DMS53 (cell line): ENCODE results near the gene ZNF10.

ENCODE experiments used
- DNase-seq: peaks from one replicate; lab custom pipeline; 2025; lab: John Stamatoyannopoulos, UW

Gene ZNF10

DNA sequence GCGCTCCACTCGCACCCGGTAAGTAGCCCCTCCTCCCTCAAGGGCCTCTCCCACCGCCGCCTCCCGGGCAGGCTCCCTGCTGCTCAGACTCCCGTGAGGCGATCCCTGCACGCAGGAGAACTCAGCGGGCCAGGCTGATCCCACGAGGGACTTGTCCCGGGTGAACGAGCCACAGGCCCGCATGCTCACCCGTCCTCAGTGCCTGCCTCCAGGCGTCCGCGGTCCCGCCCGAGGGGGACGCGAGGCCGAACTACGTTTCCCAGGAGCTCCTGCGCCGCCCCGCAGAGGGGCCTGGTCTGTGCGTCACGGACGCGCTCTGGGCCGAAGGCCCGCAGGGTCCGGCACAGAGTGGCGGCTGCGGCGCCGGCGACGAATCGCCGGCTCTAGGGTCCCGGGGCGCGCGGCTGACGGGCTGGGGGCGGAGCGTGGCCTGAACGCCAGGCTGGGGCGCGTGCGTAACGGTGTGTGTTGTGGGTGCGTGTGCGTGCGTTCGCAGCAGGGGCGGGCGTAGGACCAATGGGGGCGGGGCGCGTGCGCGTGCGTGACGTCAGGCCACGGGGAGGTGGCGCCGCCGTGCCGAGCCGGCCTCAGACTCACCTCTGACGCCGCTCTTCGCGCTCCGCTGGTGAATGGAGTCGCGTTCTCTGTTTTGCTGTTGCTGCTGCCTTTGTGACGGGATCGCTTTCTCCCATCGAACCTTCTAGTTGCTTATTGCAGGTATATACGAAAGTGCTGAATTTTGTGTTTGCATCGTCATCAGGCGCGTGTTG, at the start of gene ZNF10, which contains the start of gene ZNF891:
Gene ZNF10, plus strand, starts transcription at position 590 of the 770 bp plus-strand sequence. CDS start 13,866 bp downstream, outside the sequence.
Gene ZNF891, minus strand, starts transcription at position 237 of the 770 bp plus-strand sequence. CDS start 8,356 bp downstream, outside the sequence.
- peak; percentile 99 for DNase-seq

DNA sequence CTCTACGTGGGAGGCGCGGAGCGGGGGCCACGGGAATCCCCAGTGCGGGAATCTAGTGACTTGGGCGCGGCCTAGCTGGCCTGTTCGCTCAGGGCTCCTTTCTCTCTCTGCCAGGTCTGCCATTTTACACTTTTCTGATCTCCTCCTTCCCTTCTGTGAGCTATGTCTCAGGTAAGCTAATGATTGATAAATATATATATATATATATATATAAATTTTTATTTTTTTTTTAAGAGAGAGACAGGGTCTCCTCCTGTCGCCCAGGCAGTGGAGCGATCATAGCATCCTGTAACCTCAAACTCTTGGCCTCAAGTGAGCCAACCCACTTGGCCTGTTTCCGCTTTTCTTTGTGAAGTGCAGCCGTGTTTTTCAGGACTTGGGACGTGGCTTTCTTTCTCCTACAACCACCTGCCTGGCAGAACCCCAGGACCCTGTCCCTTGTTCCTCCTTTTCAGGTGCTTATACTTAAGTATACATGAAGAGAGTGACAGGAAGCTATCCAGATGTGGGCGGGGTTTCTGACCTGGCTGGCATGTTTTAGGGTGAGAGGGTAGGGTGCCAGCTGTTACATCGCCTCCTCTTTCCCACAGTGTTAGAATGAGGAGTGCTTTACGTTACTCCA, 49.2 kb upstream of the ZNF10 start:
- DNase-seq, result peak; percentile 40

DNA sequence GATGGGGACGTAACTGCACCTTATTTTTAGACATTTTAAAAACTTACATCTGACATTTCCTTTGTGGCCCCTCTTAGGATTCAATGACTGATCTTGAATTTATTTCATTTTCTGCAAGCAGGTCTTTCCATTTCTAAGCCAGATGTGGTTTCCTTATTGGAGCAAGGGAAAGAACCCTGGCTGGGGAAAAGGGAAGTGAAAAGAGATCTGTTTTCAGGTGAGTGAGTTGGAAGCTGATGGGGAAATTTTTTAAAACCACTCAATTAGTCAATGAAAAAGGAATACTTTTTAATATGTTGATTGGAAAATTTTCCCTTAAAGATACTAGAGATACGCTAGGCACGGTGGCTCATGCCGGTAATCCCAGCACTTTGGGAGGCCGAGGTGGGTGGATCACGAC, 47.1 kb upstream of the ZNF10 start:
- DNase-seq, result no peak

DNA sequence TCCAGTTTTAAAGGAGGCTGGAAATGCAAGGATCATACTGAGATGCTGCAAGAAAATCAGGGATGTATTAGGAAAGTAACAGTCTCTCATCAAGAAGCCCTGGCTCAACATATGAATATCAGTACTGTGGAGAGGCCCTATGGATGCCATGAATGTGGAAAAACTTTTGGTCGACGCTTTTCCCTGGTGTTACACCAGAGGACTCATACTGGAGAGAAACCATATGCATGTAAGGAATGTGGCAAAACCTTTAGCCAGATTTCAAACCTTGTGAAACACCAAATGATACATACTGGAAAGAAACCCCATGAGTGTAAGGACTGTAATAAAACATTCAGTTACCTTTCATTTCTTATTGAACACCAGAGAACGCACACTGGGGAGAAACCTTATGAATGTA, 24.8 kb upstream of the ZNF10 start:
- peak; percentile 25 for DNase-seq

DNA sequence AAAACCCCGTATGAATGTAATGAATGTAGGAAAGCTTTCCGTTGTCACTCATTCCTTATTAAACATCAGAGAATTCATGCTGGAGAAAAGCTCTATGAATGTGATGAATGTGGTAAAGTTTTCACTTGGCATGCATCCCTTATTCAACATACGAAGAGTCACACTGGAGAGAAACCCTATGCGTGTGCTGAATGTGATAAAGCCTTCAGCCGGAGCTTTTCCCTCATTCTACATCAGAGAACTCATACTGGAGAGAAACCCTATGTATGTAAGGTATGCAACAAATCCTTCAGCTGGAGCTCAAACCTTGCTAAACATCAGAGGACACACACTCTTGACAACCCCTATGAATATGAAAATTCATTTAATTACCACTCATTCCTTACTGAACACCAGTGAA, 24.2 kb upstream of the ZNF10 start:
- DNase-seq, result peak; percentile 31

DNA sequence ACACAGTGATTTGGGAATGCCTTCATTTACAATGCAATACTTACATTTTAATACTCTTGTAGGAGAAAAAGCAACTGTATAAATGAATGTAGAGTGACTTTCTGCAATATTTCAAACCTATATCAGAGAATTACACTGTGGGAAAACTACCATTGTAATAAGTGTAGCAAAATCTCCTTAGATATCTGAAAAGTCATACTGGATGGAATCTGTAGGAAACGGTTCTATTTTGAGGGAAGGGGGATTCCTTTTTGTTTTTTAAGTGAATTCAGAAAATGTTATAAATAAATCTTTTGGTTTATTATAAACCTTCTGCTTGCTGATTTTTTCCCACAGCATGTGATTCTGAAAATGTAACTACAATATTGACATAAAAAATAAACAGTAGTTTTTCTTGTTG, 23.3 kb upstream of the ZNF10 start:
- DNase-seq, result no peak

DNA sequence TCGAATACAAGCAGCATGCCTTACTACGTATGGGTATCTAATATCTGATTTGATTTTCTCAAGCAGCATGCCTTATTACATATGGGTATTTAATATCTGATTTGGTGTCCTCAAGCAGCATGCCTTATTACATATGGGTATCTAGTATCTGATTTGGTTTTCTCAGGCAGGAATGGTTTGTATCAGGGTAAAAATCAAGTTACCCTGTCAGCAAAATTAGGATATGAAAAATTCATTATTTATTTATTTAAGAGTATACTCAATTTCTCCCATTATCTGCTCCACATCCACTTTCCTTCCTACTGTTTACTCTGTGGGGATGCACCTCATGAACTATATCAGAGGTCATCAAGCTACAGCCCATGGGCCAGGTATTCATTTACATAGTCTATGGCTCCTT, 22.3 kb upstream of the ZNF10 start:
- DNase-seq, result no peak

DNA sequence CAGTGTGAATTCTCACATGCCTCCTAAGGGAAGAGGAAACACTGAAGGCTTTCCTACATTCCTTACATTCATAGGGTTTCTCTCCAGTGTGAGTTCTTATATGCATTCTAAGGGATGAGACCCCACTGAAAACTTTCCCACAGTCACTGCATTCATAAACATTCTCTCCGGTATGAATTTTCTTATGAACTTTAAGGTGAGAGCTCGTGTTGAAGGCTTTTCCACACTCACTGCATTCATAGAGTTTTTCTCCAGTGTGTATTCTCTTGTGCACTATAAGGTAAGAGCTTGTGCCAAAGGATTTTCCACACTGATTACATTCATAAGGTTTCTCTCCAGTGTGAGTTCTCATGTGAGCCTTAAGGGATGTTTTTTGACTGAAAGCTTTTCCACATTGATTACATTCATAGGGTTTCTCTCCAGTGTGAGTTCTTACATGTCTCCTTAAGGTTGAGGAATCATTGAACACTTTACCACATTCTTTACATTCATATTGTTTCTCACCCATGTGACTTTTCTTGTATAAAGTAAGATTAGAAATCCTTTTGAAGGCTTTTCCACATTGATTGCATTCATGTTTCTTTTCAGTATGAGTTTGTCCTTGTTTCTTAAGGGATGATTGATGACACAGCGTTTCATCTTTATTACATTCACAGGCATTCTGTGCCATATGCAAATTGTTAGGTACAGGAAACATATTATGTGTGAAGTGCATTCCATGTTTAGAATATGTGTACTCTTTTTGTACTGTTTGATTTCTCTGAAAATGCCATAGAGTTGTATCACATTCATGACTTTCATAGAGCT, 9.8 kb upstream of the ZNF10 start:
- DNase-seq, result peak; percentile 44

DNA sequence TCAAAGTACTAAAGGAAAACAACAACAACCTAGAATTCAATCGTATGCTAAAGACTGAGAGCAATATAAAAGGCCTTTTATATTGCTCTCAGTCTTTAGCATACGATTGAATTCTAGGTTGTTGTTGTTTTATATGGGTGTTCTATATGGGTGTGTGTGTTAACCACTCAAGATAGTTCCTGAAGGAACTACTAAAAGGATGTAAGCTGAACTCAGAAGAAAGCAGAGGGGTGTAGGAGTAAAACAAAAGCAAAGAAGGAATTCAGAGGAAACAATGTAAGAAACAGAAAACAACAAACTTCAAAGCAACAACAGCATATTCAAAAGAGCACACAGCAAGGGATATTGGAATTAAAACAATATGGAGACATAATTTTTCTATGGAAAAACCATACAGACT, 5.8 kb upstream of the ZNF10 start:
- no peak for DNase-seq

DNA sequence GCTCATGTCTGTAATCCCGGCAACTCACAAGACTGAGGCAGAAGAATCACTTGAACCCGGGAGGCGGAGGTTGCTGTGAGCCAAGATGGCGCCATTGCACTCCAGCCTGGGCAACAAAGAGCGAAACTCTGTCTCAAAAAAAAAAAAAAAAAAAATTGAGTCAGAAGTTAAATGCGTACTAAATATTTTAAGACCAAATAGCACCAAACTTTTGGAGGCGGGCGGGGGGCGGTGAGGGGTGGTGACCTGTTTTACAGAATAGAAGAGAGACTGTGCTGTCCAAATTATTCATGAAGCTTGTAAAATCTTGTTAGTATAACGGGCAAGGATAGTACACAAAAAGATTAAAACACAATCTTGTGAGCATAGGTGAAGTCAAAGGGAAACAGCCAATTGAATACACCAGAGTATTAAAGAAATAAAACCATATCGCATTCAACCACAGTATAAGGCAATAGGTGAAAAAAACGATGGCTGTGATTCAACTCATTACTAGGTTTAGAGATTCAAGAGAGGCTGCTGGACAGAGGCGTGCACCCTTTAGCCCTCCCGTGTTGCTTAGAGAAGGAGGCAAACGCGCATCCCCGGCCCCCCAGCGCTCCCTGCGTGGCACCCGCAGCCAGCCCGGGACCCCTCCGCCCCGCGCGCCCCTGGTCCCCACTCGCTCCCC, 924 bp upstream of the ZNF10 start:
- DNase-seq, result peak; percentile 73

DNA sequence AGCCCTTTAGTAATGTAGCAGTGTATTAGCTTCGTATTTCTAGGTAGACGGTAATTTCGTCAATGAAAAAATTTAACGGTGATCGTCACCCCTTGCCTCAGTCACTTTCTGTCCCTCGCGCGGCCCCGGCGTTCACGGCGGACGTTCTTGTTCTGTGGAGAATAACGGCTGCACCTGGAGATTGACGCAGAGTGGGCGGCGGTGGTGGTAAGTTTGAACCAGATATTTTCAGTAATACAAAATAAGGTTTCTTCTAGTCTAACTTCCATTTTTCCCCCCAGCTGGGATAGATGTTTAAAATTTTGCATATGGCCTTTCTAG, 341 bp downstream of the ZNF10 start:
- peak; percentile 85 for DNase-seq

DNA sequence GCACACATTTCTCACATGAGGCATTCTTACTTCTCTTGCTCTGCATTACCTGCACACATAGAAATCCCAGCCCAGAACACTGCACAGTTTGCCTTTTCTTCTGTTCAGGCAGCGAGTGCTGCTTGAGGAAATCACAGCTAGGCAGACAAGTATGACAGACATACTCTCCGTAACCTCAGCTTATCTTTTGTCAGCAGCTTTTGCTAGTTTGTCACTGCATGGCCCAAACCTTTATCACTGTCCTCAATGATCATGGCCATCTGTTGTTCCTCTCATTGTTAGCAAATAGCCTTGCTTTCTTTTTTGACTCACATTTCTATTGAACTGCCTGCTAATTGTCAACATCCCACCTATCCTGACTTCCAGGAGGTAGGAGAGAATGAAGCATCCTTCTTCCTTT, 5.3 kb downstream of the ZNF10 start:
- DNase-seq, result no peak

DNA sequence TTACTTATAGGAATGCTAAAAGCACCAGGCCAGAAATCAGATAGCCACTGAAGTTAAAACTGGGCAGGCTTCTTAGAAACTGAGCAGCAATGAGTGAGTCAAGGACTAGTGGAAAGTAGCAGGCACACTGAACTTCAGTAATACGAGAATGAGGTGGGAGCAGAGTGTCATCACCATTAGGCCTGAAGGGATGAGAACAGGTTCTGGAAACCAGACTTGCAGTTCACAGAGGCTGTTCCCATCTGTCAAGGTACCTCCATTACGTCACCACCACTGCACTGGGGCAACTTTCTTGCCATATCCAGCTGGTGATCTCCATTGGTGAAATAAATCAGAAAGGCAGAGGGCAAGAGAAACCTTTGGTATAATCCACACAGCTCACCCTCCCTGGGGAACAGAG, 15.6 kb downstream of the ZNF10 start:
- no peak for DNase-seq

DNA sequence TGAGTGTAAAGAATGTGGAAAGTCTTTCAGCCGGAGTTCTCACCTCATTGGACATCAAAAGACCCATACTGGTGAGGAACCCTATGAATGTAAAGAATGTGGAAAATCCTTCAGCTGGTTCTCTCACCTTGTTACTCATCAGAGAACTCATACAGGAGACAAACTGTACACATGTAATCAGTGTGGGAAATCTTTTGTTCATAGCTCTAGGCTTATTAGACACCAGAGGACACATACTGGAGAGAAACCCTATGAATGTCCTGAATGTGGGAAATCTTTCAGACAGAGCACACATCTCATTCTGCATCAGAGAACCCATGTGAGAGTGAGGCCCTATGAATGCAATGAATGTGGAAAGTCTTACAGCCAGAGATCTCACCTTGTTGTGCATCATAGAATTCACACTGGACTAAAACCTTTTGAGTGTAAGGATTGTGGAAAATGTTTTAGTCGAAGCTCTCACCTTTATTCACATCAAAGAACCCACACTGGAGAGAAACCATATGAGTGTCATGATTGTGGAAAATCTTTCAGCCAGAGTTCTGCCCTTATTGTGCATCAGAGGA, 25.8 kb downstream of the ZNF10 start:
- no peak for DNase-seq

DNA sequence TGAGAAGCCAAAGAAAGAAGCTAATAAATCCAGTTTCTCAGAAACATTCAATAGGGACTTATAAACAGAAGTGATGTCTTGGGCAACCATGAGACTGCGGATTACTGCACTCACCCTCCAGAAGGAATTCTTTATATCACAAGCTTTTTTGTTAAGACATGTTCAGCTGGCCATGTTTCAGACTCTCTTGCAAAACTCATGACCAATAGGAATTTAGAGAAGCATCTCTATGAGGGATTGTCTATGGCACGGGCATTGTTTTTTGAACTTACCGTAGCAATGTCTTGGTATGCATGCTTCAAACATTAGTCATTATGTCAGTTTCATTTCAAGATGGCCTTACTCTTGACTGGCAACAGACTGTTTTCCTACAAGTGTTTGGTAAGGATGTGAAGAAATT, 35.3 kb downstream of the ZNF10 start:
- no peak for DNase-seq

DNA sequence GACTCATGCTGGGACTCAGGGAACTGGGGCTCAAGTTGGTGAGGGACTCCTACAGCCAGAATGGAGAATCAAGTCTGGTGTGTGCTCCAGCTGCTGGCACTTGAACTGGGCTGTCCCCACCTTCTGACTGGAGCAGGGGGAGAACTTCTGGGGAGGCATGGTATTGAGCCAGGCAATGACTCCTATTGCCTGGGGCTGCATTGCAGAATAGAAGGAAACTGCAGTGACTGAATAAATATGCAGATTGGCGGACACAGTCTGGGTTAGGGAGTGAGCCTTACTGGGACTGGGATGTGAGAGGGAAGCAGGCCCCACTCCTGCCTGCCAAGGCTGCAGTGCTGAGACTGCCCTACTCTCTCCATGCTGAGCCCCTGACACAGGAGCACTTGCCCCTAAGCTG, 42.1 kb downstream of the ZNF10 start:
- DNase-seq, result no peak

DNA sequence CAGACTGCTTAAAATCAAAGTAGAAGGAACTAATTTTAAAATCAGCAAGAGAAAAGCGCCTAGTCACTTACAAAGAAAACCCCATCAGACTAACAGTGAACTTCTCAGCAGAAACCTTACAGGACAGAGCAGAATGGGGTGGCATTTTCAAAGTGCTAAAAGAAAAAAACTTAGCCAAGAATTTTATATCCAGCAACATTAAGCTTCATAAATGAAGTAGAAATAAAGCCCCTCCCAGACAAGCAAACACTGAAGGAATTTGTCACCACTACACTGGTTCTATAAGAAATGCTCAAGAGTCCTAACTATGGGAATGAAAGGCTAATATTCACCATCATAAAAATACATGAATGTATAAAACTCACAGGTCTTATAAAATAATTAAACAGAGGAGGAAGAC, 44.5 kb downstream of the ZNF10 start:
- no peak for DNase-seq

DNA sequence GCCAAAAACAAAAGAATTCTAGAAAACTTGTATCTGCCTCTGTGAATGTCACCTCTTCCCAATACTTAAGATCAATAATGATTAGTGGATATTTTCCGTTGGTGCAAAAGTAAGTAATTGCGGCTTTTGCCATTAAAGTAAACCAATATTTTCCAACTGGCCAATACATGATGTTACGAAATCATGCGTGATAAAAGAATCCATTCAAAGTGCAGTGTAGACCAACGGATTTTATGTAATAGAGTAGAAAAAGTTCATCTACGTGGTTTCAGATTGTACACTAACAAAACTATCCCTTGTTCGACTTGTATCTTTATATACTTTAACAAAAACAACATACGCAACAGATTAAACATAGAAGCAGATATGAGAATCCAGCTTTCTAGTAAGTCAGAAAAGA, 50.2 kb downstream of the ZNF10 start:
- no peak for DNase-seq

DNA sequence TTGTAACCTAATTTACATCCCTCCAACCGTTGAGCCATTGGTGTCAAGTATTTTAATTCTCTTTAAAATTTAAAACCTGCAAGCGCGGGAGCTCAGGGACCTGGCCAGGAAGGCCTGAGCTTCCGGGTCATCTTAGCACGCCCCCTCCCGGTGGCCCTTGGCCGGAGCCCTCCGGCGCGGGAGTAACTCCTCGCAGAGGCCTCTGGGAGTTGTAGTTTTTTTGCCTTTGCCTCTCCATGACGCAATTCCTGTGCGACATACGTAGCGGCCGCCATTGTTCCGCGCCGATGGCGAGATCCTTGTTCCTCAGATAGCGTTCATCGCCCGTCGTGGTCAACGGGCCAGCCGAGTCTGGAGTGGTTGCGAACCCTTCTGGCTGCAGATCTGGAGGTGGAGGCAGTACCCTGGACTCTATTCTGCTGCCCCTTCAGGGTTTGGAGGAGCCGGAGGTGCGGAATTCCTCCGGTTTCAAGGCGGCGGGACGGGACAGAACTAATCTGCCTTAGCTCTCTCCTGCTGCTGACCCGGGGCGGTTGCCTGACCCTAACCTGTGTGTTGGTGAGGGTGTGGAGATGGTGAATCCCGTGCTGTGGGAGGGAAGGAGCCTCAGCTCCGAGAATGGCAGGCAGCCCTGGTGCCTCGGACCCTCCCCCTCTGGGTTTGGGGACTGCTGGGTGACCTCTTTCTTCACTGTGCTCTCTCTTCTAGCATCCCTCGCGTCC, 51.0 kb downstream of the ZNF10 start, which contains the start of gene ZNF268:
Gene ZNF268, plus strand, starts transcription at position 258 of the 722 bp plus-strand sequence. CDS start 503 bp downstream, outside the sequence.
- DNase-seq, result peak; percentile 98

DNA sequence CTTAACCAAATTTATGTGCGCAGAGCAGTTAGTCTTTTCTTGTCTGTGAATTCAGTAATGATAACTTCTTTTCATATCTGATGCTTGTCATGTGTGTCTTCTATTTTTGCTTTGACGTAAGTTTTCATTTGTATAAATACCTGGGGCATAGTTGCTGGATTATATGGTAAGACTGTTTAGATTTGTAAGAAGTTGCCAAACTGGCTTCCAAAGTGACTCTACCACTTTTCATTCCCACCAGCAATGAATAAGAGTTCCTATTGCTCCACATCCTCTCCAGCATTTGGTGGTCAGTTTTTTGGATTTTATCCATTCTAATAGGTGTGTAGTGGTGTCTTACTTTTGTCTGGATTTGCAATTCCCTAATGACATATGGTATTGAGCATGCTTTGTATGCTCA, 59.7 kb downstream of the ZNF10 start:
- DNase-seq, result no peak

DNA sequence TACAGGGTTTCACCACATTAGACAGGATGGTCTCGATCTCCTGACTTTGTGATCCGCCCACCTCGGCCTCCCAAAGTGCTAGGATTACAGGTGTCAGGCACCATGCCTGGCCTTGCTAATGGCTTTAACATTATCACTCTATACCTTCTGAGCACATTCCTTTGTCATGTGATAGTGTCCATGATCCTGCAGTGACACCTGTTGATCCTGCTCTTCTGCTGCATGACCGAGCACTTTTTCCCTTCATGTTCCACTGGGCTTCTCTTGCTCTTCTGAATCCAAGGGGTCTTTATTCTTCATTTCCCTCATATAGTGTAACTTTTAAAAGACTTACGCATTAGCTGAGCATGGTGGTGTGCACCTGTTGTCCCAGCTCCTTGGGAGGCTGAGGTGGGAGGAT, 62.4 kb downstream of the ZNF10 start:
- no peak for DNase-seq
